Esophagus muscularis mucosa (tissue), 3 donors: ENCODE data around the gene SLC25A42.

ENCODE experiments used
- CTCF ChIP-seq, 3 experiments: fragments of 200-600 bp in 2 of 3; fragments of 450-650 bp in 1 of 3; sonication (generic) in 2 of 3; IDR thresholded peaks; one replicate each; pipeline ENCODE4 v1.5.1; 2017 to 2019; ENCODE audit warnings: antibody characterized with exemption in 3 of 3, mild to moderate bottlenecking in 2 of 3, moderate library complexity in 1 of 3
- POLR2A ChIP-seq: fragments of 450-650 bp; IDR thresholded peaks from one replicate; pipeline ENCODE4 v1.6.1; 2017; ENCODE audit warnings: antibody characterized with exemption, moderate library complexity, mild to moderate bottlenecking, low read depth
- POLR2AphosphoS5 ChIP-seq, 2 donors: sonication (generic); formaldehyde crosslinking; IDR thresholded peaks; one replicate each; pipeline ENCODE4 v1.6.1; 2017; ENCODE audit warnings: antibody characterized with exemption in 2 of 2

GRCh38 chr19:19111967-19112580, 48.3 kb downstream of the SLC25A42 start:
- TF ChIP-seq CTCF (IDR thresholded peaks at IDR 0.05), result no peak
- TF ChIP-seq POLR2A, result no peak
- no peak for TF ChIP-seq POLR2AphosphoS5 (IDR thresholded peaks at IDR 0.05)
